GM06990 (cell line): Measurements from ENCODE around the gene NDRG3.

ENCODE experiments used
- DNase-seq: peaks from one replicate; pipeline ENCODE4 v3.0.0-alpha.2; 2011; ENCODE audit not compliant: insufficient read length; ENCODE audit errors: extremely low read depth
- H3K27me3 ChIP-seq: replicated peaks from 2 replicates; pipeline ENCODE4 v1.6.0; 2011; ENCODE audit warnings: low read length; ENCODE audit not compliant: control insufficient read depth, insufficient read depth
- H3K36me3 ChIP-seq: 2 replicates; pipeline ENCODE4 v1.5.1; 2011; ENCODE audit warnings: low read length; ENCODE audit not compliant: control insufficient read depth, insufficient read depth
- H3K4me3 ChIP-seq: replicated peaks from 2 replicates; pipeline ENCODE4 v1.5.1; 2011; ENCODE audit warnings: low read depth, mild to moderate bottlenecking, control low read depth, low read length
- CTCF ChIP-seq: IDR thresholded peaks from 2 replicates; pipeline ENCODE4 v1.5.1; 2011; ENCODE audit warnings: low read length, control low read depth, mild to moderate bottlenecking, inconsistent platforms; ENCODE audit not compliant: insufficient read depth, poor library complexity, severe bottlenecking

The NDRG3 gene

GRCh38 chr20:36663031-36663430 is 82.9 kb downstream of the NDRG3 start:
- Histone ChIP-seq H3K4me3 (no peak overlapping the region), H3K36me3 (no peaks in the 10 kb centered on the region), H3K27me3 (no peaks in the 10 kb centered on the region)
- no peak for DNase-seq
- TF ChIP-seq CTCF = no peak

GRCh38 chr20:36658300-36658699 is 87.6 kb downstream of the NDRG3 start:
- Histone ChIP-seq H3K4me3 (no peak overlapping the region), H3K27me3 (no peaks in the 10 kb centered on the region), H3K36me3 (no peaks in the 10 kb centered on the region)
- DNase-seq = no peak
- no peak for TF ChIP-seq CTCF

GRCh38 chr20:36656733-36657132 is 89.2 kb downstream of the NDRG3 start:
- Histone ChIP-seq H3K36me3 (no peaks in the 10 kb centered on the region), H3K4me3 (no peak overlapping the region), H3K27me3 (no peaks in the 10 kb centered on the region)
- no peak for DNase-seq
- TF ChIP-seq CTCF = no peak

GRCh38 chr20:36655004-36655403 is 90.9 kb downstream of the NDRG3 start:
- no peak for TF ChIP-seq CTCF
- Histone ChIP-seq H3K36me3 (no peaks in the 10 kb centered on the region), H3K4me3 (no peak overlapping the region), H3K27me3 (no peaks in the 10 kb centered on the region)
- DNase-seq = no peak

GRCh38 chr20:36654506-36654905 is 91.4 kb downstream of the NDRG3 start:
- no peak overlapping the region for H3K4me3 ChIP-seq
- no peak for TF ChIP-seq CTCF
- H3K36me3 ChIP-seq = no peaks in the 10 kb centered on the region
- no peaks in the 10 kb centered on the region for H3K27me3 ChIP-seq
- DNase-seq = no peak

GRCh38 chr20:36653456-36653855 is 92.4 kb downstream of the NDRG3 start:
- TF ChIP-seq CTCF = no peak
- no peak overlapping the region for H3K4me3 ChIP-seq
- H3K36me3 ChIP-seq = no peaks in the 10 kb centered on the region
- no peaks in the 10 kb centered on the region for H3K27me3 ChIP-seq
- DNase-seq = no peak
